Frontal cortex (tissue), 4 donors: ENCODE measurements around the gene HOXC10. TPM values are rescaled to one million over a fixed set of nuclear protein-coding genes. Genes with fewer than 3 reads are reported as not detected.

Experiments used
- DNase-seq, 2 donors: peaks; one replicate each; pipeline ENCODE4 v3.0.0; 2012; ENCODE audit warnings: low spot score in 2 of 2
- FAIRE-seq: peaks from 2 replicates; lab custom pipeline; 2012; peaks lifted over from hg19 to GRCh38; lab: Jason Lieb, UNC
- total RNA-seq: library from RNA; depleted of rRNA; stranded (reverse); fragments of >200 nt; gene quantifications from one replicate; pipeline ENCODE4 v1.2.3, GENCODE V29; 2014
- donor health status: control.
- donor health status: control.
- donor health status: control.

Gene HOXC10
- total RNA-seq, 1 donor from 2014 or later, result not detected

- FAIRE-seq, result no peak
- no peak for DNase-seq
Measured at GRCh38 chr12:53961025-53961761, 23.8 kb upstream of the HOXC10 start.

DNA sequence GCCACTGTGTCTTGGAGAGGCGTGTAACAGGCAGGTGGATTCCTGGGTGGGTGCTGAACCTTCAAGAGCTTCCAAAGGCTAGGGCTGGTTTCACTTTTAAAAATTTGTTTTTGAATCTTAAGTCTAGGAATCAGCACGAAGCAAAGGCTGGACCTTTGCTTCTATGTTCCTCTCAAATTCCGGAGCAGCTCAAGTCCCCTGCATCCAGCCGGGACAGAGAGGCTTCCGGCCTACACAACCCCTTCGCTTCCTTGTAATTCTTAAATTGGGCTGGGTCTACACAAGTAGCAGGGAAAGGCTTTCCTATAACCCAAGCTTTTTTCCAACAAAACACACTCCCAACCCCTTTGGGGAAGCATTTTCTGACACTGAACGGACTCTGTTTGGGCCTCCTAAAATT is 21.9 kb upstream of the HOXC10 start:
- FAIRE-seq (no peak), DNase-seq (no peak)

DNA sequence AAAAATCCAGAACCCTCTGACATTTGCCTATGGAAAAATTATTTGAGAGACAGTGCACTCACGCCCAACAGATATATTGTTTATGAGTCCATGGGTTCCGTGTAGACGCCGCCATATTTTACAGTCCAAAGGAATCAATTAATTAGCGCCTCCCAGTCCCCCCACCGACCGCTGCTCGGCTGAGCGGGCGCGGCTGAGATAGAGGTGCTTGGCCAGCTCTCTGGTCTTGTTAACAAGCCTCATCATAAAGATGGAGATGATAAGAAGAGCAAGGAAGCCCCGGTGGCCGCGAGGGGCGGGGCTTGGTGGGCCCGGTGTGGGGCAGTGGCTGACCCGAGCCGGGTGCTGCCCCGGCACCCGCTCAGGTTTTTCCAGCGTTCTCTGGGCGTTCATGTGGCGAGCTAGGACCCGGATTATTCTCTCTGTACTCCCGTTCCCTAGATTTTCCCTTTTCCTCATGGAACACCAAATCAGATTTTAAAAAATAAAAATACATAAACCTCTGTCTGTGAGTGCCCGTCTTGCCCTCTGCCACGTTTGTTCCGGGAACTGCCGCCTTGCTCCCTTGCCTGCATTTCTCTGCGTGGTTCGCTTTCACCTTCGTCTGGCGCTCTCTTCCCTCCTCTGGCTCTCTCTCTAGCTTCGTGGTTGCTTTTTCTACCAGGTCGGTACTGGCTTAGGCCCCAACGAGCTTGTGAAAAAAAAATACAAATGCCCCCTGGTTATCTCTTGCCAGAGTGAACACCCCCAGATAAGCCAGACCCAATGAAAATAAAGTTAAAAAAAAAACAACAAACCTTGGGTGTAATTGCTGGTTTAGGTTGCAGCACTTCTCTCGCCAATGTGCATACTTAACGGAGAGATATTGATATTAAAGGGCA is 21.3 kb upstream of the HOXC10 start:
- FAIRE-seq (no peak), DNase-seq (no peak)

DNA sequence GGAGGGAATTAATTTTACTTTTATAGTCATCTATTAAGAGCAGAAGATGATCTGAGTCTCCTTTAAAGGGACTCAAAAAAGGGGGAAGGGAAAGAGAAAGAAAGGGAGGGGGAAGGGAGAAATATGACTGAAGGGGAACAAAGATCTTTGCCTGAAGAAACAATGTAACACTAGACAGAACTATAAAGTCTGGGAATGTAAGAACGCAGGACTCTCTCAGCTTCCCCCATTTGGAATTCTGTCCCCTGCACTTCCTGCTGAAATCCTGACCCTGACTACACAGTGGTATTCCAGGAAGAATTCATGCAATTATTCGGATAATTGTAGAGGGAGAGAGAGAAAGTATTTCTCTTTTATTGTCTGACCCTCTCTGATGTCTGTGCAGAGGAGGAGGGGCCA is 20.6 kb upstream of the HOXC10 start:
- DNase-seq (no peak), FAIRE-seq (no peak)

GRCh38 chr12:53965281-53966084 is 19.5 kb upstream of the HOXC10 start:
- FAIRE-seq, result no peak
- DNase-seq, result no peak

- DNase-seq (no peak), FAIRE-seq (no peak)
Measured at GRCh38 chr12:53966085-53966384, 18.9 kb upstream of the HOXC10 start.

DNA sequence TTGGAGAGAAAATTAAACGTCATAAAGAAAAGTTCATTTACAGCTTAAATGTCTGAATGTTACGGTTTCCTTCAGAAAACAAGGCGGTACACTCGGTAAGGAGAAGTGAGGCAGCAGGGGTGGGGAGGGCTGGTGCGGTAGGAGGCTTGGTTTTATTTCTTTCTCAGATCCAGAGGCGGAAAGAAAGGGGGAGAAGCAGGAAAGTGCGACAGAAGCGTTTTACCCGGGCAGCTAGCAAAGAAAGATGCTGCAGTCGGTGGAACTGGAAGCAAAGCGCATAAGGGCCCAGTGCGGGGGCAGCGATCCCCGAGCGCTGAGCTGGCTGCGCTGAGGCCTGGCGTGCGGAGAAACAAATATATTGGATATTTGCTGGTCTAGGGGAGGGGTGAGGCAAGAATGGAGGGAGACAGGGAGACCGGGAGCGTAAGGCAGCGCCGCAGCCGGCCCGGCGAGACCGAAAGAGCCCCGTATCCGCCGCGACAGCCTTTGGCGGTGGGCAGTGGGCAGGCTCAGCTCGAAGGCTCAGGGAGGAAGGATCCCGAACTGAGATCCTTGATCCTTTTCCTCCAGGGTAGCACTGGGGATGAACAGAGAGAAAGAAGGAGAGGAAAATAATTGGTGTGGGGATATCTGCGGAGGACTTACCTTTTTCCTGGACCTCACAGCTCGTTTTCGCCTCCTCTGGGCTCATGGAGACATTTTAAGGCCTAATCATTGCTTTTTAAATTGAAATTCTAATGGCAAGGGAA is 18.4 kb upstream of the HOXC10 start:
- FAIRE-seq (no peak), DNase-seq (no peak)

GRCh38 chr12:53967421-53967925 is 17.5 kb upstream of the HOXC10 start:
- DNase-seq (no peak), FAIRE-seq (no peak)

DNA sequence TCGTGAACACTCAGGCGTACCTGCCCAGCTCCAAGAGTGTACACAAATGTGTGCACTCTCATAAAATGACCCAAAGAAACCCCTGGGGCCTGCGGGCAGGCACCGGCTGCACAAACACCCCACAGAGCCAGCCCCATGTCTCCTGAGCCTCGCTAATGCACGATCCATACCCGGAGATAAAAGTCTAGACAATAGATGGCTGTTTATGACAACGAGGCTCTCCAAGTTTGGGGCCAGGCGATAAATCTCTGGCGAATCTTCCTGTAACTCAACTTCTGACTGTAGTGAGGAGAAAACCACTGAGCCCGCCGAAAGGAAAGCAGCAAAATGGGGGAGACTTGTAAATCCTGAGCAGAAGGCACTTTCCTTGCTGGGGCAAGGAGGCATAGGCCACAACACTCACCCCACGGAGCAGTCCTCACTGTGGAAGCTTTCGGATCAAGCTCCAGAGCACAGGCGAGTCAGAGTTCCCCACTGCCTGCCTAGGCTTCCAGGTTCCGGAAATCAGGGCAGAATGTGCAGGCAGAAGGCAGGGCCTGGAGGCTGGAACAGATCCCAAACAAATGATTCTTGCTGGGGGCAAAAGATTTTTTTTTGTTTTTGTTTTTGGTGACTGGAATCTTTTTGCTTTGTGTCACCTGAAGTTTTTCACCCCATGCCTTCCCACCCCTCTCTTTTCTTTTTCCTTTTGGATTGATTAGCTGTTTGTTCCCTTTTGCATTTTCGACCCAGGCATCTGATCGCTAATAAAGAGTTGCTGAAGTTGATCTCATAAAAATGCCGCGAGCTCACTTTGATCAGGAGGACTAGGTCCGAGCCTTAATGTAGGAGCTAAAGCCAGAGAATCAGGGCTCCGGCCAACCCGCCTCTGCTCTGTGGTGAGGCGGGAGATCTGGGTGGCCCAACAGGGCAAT is 16.5 kb upstream of the HOXC10 start:
- FAIRE-seq (no peak), DNase-seq (no peak)

DNA sequence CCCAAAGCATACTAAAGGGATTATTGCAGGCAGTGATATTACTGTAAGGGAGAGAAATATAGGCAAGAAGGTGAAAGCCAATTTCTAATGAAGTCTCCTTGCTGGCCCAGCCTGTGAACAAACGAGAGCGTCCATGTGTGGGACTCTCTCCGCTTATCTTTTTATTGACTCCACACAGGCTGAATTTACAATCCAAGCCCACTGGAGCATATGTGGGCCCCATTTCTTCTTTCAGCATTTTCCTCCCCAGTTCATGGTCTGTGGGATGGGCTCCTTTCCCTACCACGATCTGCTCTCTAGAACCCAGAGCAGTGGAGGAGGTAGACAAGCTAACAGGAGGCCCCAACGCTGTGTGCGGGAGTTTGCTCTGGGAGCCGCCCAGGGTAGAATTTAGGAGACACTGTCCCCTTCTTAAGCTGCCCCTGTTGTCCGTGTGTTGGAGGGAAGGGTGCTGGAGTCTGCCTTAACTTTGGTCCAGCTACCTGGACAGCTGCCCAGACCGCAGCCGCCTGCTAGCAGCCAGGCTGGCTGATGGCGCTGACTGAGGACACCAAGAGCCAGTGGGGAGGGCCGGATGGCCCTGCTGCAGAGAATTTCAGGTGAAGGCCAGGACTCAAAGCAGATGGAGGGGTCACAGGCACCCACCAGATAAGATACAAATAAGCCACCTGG is 15.2 kb upstream of the HOXC10 start:
- no peak for DNase-seq
- no peak for FAIRE-seq

GRCh38 chr12:53970451-53970850 is 14.5 kb upstream of the HOXC10 start:
- DNase-seq, result no peak
- FAIRE-seq, result no peak

DNA sequence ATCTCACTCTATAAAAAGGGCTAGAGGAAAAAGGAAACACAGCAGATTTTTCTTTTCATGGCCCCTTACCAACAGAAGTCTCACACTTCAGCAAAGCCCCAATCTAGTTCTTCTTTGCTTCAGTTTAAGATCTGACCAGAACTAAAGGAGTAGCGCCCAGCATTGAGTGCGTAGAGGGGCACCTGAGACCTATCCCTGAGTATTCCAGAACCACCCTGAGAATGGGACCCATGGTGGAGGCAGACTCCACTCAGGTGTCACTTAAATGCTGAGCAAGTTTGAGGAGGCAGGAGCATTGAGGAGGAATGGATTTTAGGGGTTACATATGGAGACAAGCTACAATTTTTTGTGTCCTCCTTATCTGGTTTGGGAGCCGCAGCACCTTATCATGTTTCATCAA is 13.8 kb upstream of the HOXC10 start:
- no peak for DNase-seq
- FAIRE-seq, result no peak

- FAIRE-seq (no peak), DNase-seq (no peak)
Measured at GRCh38 chr12:53971686-53972085, 13.3 kb upstream of the HOXC10 start.

GRCh38 chr12:53972152-53972702 is 12.7 kb upstream of the HOXC10 start:
- FAIRE-seq (no peak), DNase-seq (no peak)

DNA sequence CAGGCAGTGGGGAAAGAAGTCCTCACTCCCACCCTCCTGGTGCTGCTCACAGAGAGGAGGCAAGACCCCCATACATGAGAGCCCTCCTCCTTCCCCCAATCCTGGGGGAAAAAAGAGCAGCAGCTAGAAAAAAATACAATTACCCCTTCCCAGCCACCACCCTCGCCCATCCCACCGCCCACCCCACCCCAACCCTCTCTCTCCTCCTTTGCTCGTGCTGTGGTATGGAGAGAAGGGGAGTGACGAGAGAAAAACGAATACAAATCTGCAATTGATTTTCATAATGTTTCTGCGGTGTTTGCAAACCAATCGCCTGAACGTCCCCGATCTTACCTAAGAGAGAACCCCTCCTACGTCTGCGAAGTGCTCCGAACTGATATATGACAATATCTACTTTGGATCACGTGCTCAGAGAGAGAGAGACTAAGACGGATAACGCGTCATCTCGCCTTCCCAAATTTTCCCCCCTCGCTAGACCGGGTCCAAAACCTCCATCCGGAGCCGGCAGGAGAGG is 12.2 kb upstream of the HOXC10 start, which contains the start of gene HOXC11:
TSS of gene HOXC11 (plus strand) at position 405 of the 514 bp plus-strand sequence. CDS start 116 bp downstream, outside the sequence.
- FAIRE-seq (no peak), DNase-seq (no peak)

- no peak for FAIRE-seq
- no peak for DNase-seq
Measured at GRCh38 chr12:53973236-53974042, 11.5 kb upstream of the HOXC10 start.
